Motor neuron (in vitro differentiated cells): ENCODE measurements around the gene NBAS. TPM values are rescaled to one million over a fixed set of nuclear protein-coding genes. Genes with fewer than 3 reads are reported as not detected.
"Not testable (repeated sequence)": the region's sequence is repeated elsewhere in the genome, so short reads cannot be mapped to it uniquely, and the experiment has no call there.

Experiments used
- ATAC-seq, 8 experiments: fragments of 200-7000 bp; cut with Tn5 transposase; replicated peaks in 6 of 8; 2 replicates each; pipeline ENCODE4 v1.8.0; 2021; ENCODE audit warnings: mild to moderate bottlenecking in 8 of 8, moderate library complexity in 8 of 8
- H3K27ac ChIP-seq, 2 donors: fragments of 250-450 bp; sonication (Bioruptor Pico); 2 replicates each; pipeline ENCODE4 v1.9.0; 2021; ENCODE audit warnings: antibody characterized with exemption in 2 of 2, mild to moderate bottlenecking in 2 of 2, moderate library complexity in 1 of 2
- H3K4me1 ChIP-seq, 2 donors: fragments of 250-450 bp; sonication (Bioruptor Pico); replicated peaks in 1 of 2; 2 replicates each; pipeline ENCODE4 v1.6.1; 2021; ENCODE audit warnings: antibody characterized with exemption in 2 of 2, mild to moderate bottlenecking in 2 of 2, moderate library complexity in 1 of 2
- H3K4me3 ChIP-seq, 5 donors: fragments of 250-450 bp; sonication (Bioruptor Pico); 2 replicates each; pipeline ENCODE4 v1.9.0; 2021; ENCODE audit warnings: antibody characterized with exemption in 5 of 5, mild to moderate bottlenecking in 5 of 5, moderate library complexity in 4 of 5
- WGBS, 10 experiments: fragments of 450-650 bp; shearing (Covaris generic); methylation state at CpG; one replicate each; pipeline ENCODE4 v1.0.0; 2022; 5-methylcytosine and 5-hydroxymethylcytosine counted together
- in situ Hi-C, 9 experiments: fragments of 400-800 bp; cut with MboI; loops; one replicate each; pipeline ENCODE4 v1.15.0; 2021; ENCODE audit warnings: low sequenced_read_pairs in 9 of 9, low pct_unique_long_range_greater_than_20kb in 2 of 9; ENCODE audit not compliant: unreplicated experiment in 9 of 9
- total RNA-seq, 8 experiments: library from RNA; unstranded; fragments of 300-600 nt; gene quantifications; 2 replicates each; pipeline versions ENCODE4 v1.2.3 to v1.2.4, GENCODE V29; 2022

NBAS gene
- total RNA-seq, 8 experiments from 2014 or later = 40.4 to 90.0 (median 71.7) TPM

GRCh38 chr2:15273452-15273851 lies 287.7 kb downstream of the NBAS start:
- Histone ChIP-seq H3K27ac (no peak overlapping the region), H3K4me3 (no peak overlapping the region), H3K4me1 (peaks cover 0 to 2% of the 10 kb centered on the region in 2 donors)
- in situ Hi-C loops = no loop called here
- 60 to 100% (median 83%) methylated on average over 1 of the region's 1 CpG; no CpG with 5 or more reads in 5 of the 10 experiments for WGBS, 10 experiments
- no peak for ATAC-seq

GRCh38 chr2:15272942-15273341 lies 288.2 kb downstream of the NBAS start:
- in situ Hi-C loops = no loop called here
- Histone ChIP-seq H3K4me3 (no peak overlapping the region), H3K4me1 (no peaks in the 10 kb centered on the region), H3K27ac (no peak overlapping the region)
- ATAC-seq = peak in 3 of 8 experiments; percentile 62 to 81 (median 77)
- WGBS, 10 experiments = 0 to 100% (median 71%) methylated on average over 1 to 4 of the region's 4 CpGs; no CpG with 5 or more reads in 1 of the 10 experiments

- Histone ChIP-seq H3K4me3 (no peak overlapping the region), H3K27ac (no peak overlapping the region), H3K4me1 (no peaks in the 10 kb centered on the region)
- 0 to 100% (median 90%) methylated on average over 1 of the region's 1 CpG; no CpG with 5 or more reads in 4 of the 10 experiments for WGBS, 10 experiments
- peak in 4 of 8 experiments; percentile 45 to 66 (median 52) for ATAC-seq
- in situ Hi-C loops = no loop called here
Observed at GRCh38 chr2:15271941-15272542, 289.1 kb downstream of the NBAS start.

DNA sequence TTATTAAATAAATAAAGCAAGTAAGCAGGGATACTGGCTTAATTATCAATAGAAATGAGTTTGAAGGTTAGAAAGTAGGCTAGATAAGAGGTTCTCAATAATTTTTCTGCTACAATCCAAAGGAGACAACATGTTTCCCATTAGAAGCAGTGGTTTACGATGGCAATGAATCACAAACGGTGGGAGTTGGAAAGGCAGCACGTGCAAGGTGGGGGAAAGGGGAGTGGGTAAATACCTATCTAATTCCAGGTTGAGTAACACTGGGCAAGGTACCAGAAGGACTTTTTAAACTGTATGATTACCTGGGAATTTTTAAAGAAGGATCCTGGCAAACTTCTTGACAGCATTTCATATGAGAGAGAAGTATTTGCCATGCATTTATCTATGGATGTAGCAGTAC lies 289.9 kb downstream of the NBAS start:
- H3K27ac ChIP-seq = no peak overlapping the region
- no peak overlapping the region for H3K4me3 ChIP-seq
- WGBS, 10 experiments = 37 to 100% (median 63%) methylated on average over 1 to 3 of the region's 3 CpGs; no CpG with 5 or more reads in 1 of the 10 experiments
- H3K4me1 ChIP-seq = no peaks in the 10 kb centered on the region
- in situ Hi-C loops = no loop called here
- no peak for ATAC-seq

- 60 to 100% (median 83%) methylated on average over 1 to 4 of the region's 4 CpGs; no CpG with 5 or more reads in 1 of the 10 experiments for WGBS, 10 experiments
- Histone ChIP-seq H3K27ac (no peak overlapping the region), H3K4me1 (no peaks in the 10 kb centered on the region), H3K4me3 (no peak overlapping the region)
- no peak for ATAC-seq
- in situ Hi-C loops = no loop called here
Observed at GRCh38 chr2:15269043-15269442, 292.1 kb downstream of the NBAS start.

GRCh38 chr2:15265889-15266288 lies 295.2 kb downstream of the NBAS start:
- H3K4me1 ChIP-seq = no peaks in the 10 kb centered on the region
- ATAC-seq = no peak
- H3K27ac ChIP-seq = no peak overlapping the region
- H3K4me3 ChIP-seq = no peak overlapping the region
- 80 to 100% (median 86%) methylated on average over 1 to 3 of the region's 3 CpGs; no CpG with 5 or more reads in 3 of the 10 experiments for WGBS, 10 experiments
- in situ Hi-C loops = no loop called here

- Histone ChIP-seq H3K4me3 (no peak overlapping the region), H3K4me1 (no peaks in the 10 kb centered on the region), H3K27ac (no peak overlapping the region)
- no peak for ATAC-seq
- 70 to 100% (median 84%) methylated on average over 2 to 8 of the region's 8 CpGs; no CpG with 5 or more reads in 1 of the 10 experiments for WGBS, 10 experiments
- in situ Hi-C loops = no loop called here
Observed at GRCh38 chr2:15263976-15264685, 297.0 kb downstream of the NBAS start.

- Histone ChIP-seq H3K4me1 (no peaks in the 10 kb centered on the region), H3K27ac (no peak overlapping the region), H3K4me3 (no peak overlapping the region)
- in situ Hi-C loops = no loop called here
- no peak for ATAC-seq
- 85 to 100% (median 94%) methylated on average over 1 to 2 of the region's 2 CpGs; no CpG with 5 or more reads in 2 of the 10 experiments for WGBS, 10 experiments
Observed at GRCh38 chr2:15262792-15263191, 298.3 kb downstream of the NBAS start.

GRCh38 chr2:15260835-15261234 lies 300.3 kb downstream of the NBAS start:
- Histone ChIP-seq H3K4me1 (no peaks in the 10 kb centered on the region), H3K4me3 (no peak overlapping the region), H3K27ac (no peak overlapping the region)
- WGBS, 10 experiments = 78 to 100% (median 100%) methylated on average over 1 to 2 of the region's 2 CpGs; no CpG with 5 or more reads in 5 of the 10 experiments
- peak in 1 of 8 experiments; percentile 26 for ATAC-seq
- in situ Hi-C loops = no loop called here

GRCh38 chr2:15260196-15260595 lies 300.9 kb downstream of the NBAS start:
- no peak for ATAC-seq
- Histone ChIP-seq H3K27ac (no peak overlapping the region), H3K4me1 (no peaks in the 10 kb centered on the region), H3K4me3 (no peak overlapping the region)
- 79 to 93% (median 90%) methylated on average over 2 to 3 of the region's 3 CpGs; no CpG with 5 or more reads in 3 of the 10 experiments for WGBS, 10 experiments
- in situ Hi-C loops = no loop called here

DNA sequence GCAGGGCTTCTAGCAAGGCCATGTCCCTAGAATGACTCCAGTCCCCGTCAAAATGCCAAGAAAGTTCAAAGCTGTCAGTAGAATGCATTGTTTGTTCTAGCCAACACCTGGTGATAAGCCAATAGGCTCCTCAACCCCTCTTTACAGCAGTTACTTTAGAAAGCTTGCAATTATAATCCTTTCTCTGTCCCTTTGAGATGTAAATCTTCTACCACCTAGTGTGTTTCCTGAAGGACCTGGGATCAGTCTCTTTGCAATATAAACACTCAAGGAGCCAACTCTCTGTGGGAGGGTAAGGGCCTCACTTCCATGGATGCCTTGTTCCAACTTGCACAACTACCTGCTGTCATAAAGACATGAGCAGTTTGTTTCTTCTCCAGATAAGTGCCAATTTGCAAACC lies 301.8 kb downstream of the NBAS start:
- WGBS, 10 experiments = 56 to 100% (median 60%) methylated on average over 1 of the region's 1 CpG; no CpG with 5 or more reads in 5 of the 10 experiments
- Histone ChIP-seq H3K4me3 (no peak overlapping the region), H3K4me1 (no peaks in the 10 kb centered on the region), H3K27ac (no peak overlapping the region)
- no peak for ATAC-seq
- in situ Hi-C loops = no loop called here

DNA sequence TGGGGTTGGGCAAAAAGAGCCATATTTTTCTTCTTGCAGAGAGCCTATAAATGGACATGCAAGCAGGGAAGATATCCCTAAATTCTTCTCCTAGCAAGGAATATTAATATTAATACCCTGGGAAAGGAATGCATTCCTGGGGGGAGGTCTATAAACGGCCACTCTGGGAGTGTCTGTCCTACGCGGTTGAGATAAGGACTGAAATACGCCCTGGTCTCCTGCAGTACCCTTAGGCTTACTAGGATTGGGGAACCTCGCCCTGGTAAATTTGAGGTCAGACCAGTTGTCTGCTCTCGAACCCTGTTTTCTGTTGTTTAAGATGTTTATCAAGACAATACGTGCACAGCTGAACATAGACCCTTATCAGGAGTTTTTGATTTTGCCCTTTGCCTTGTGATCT lies 302.7 kb downstream of the NBAS start:
- H3K4me1 ChIP-seq, in situ Hi-C loops, H3K27ac ChIP-seq, H3K4me3 ChIP-seq, ATAC-seq: not testable (repeated sequence)
- WGBS, 10 experiments = 80 to 100% (median 98%) methylated on average over 1 to 4 of the region's 7 CpGs; no CpG with 5 or more reads in 6 of the 10 experiments

- Histone ChIP-seq H3K4me1 (no peaks in the 10 kb centered on the region), H3K27ac (no peak overlapping the region), H3K4me3 (no peak overlapping the region)
- 25 to 100% (median 75%) methylated on average over 1 to 2 of the region's 3 CpGs; no CpG with 5 or more reads in 5 of the 10 experiments for WGBS, 10 experiments
- ATAC-seq = peak in 2 of 8 experiments; percentile 57 to 68
- in situ Hi-C loops = no loop called here
Observed at GRCh38 chr2:15253835-15254286, 307.3 kb downstream of the NBAS start.
